Uterus (tissue), 2 donors: ENCODE measurements around the gene SNX8.

Source experiments
- CTCF ChIP-seq, 4 experiments: fragments of 200-600 bp in 2 of 4; fragments of 450-650 bp in 2 of 4; sonication (generic) in 2 of 4; IDR thresholded peaks; one replicate each; pipeline ENCODE4 v1.5.1; 2016 to 2019; ENCODE audit warnings: antibody characterized with exemption in 4 of 4, mild to moderate bottlenecking in 2 of 4, moderate library complexity in 1 of 4
- POLR2A ChIP-seq, 2 donors: fragments of 450-650 bp; IDR thresholded peaks; one replicate each; pipeline ENCODE4 v1.6.1; 2016; ENCODE audit warnings: antibody characterized with exemption in 2 of 2, mild to moderate bottlenecking in 1 of 2, moderate library complexity in 1 of 2

DNA sequence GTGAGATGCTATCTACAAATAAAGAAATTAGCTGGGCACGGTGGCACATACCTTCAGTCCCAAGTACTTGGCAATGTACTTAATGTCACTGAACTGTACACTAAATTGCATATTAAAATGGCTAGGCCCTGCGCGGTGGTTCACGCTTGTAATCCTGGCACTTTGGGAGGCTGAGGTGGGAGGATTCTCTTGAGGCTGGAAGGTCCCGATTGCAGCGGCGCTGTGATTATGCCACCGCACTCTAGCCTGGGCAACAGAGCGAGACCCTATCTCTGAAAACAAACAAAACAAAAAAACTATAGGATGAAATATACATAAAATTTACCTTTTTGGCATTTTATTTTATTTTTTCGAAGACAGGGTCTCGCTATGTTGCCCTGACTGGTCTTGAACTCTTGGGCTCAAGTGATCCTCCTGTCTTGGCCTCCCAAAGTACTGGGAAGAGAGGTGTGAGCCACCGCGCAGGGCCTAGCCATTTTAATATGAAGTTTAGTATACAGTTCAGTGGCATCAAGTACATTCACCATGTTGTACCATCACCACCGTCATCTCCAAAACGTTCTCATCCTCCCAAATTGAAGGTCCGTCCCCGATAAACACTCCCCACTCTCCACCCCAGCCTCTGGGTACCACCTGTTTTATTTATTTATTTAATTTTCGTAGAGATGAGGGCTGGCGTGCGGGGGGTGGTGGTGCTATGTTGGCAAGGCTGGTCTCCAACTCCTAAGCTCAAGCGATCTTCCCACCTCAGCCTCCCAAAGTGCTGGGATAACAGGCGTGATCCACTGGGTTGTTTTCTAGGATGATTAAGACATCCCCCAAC, 39.1 kb upstream of the SNX8 start:
- no peak for TF ChIP-seq CTCF (IDR thresholded peaks at IDR 0.05)
- no peak for TF ChIP-seq POLR2A (IDR thresholded peaks at IDR 0.05)
